SK-N-MC (cell line): ENCODE results near the gene SLC39A11.

ENCODE experiments used
- DNase-seq: peaks from one replicate; pipeline ENCODE4 v3.0.0-alpha.2; 2011; ENCODE audit warnings: low read depth, low spot score
- H3K27ac ChIP-seq: fragments of 200-600 bp; sonication (generic); 2 replicates; pipeline ENCODE4 v1.5.1; 2016; ENCODE audit warnings: mixed run types
- H3K36me3 ChIP-seq: fragments of 200-600 bp; sonication (generic); 2 replicates; pipeline ENCODE4 v1.6.1; 2017; ENCODE audit warnings: antibody characterized with exemption, low read length, mixed read lengths; ENCODE audit not compliant: insufficient read depth
- H3K4me3 ChIP-seq: fragments of 200-600 bp; sonication (generic); 2 replicates; pipeline ENCODE4 v1.5.1; 2016
- H3K9ac ChIP-seq: fragments of 200-600 bp; sonication (generic); 2 replicates; pipeline ENCODE4 v1.8.0; 2017; ENCODE audit warnings: mixed run types, mixed read lengths; ENCODE audit not compliant: insufficient read length
- H3K9me3 ChIP-seq: fragments of 200-600 bp; sonication (generic); 2 replicates; pipeline ENCODE4 v1.6.1; 2017; ENCODE audit warnings: low read depth, mild to moderate bottlenecking, antibody characterized with exemption, low read length, moderate library complexity, mixed read lengths
- EZH2 ChIP-seq: fragments of 200-600 bp; sonication (generic); IDR thresholded peaks from one replicate; pipeline ENCODE4 v1.6.1; 2017; ENCODE audit warnings: antibody characterized with exemption
- FOXP2 ChIP-seq: optimal IDR thresholded peaks from 2 replicates; pipeline ENCODE3; 2011; ENCODE audit warnings: mild to moderate bottlenecking, moderate library complexity; ENCODE audit not compliant: insufficient read depth; ENCODE audit errors: extremely low read length, control extremely low read depth
- POLR2AphosphoS5 ChIP-seq: IDR thresholded peaks from 2 replicates; pipeline ENCODE4 v1.6.1; 2012; ENCODE audit warnings: mild to moderate bottlenecking, low read depth, low read length, borderline replicate concordance

SLC39A11 gene

GRCh38 chr17:72852277-72852938, 240.1 kb downstream of the SLC39A11 start:
- no peak overlapping the region for H3K27ac ChIP-seq

GRCh38 chr17:72850410-72851118, 241.9 kb downstream of the SLC39A11 start:
- no peak for TF ChIP-seq POLR2AphosphoS5
- no peak for TF ChIP-seq EZH2
- no peak for TF ChIP-seq FOXP2
- no peaks in the 10 kb centered on the region for H3K36me3 ChIP-seq
- no peaks in the 10 kb centered on the region for H3K9me3 ChIP-seq
- no peak overlapping the region for H3K4me3 ChIP-seq
- H3K27ac ChIP-seq: no peak overlapping the region
- H3K9ac ChIP-seq: no peak overlapping the region
- DNase-seq: no peak

More at GRCh38 chr17:72852277-72852938, 240.1 kb downstream of the SLC39A11 start:
- Histone ChIP-seq H3K36me3 (no peaks in the 10 kb centered on the region), H3K9ac (no peak overlapping the region), H3K4me3 (no peak overlapping the region), H3K9me3 (no peaks in the 10 kb centered on the region)
- TF ChIP-seq FOXP2 (no peak), EZH2 (no peak), POLR2AphosphoS5 (no peak)
- DNase-seq: no peak

- no peaks in the 10 kb centered on the region for H3K9me3 ChIP-seq
- H3K27ac ChIP-seq: no peak overlapping the region
- no peak overlapping the region for H3K9ac ChIP-seq
- H3K4me3 ChIP-seq: no peak overlapping the region
- no peaks in the 10 kb centered on the region for H3K36me3 ChIP-seq
- DNase-seq: no peak
- no peak for TF ChIP-seq EZH2
- no peak for TF ChIP-seq FOXP2
- TF ChIP-seq POLR2AphosphoS5: no peak
Observed at GRCh38 chr17:72846399-72846798, 246.1 kb downstream of the SLC39A11 start.

GRCh38 chr17:72843591-72843990, 248.9 kb downstream of the SLC39A11 start:
- Histone ChIP-seq H3K27ac (no peak overlapping the region), H3K9ac (no peak overlapping the region), H3K9me3 (no peaks in the 10 kb centered on the region), H3K4me3 (no peak overlapping the region), H3K36me3 (no peaks in the 10 kb centered on the region)
- no peak for DNase-seq
- TF ChIP-seq EZH2 (no peak), POLR2AphosphoS5 (no peak)

GRCh38 chr17:72840019-72840418, 252.5 kb downstream of the SLC39A11 start:
- Histone ChIP-seq H3K4me3 (no peak overlapping the region), H3K9ac (no peak overlapping the region), H3K36me3 (no peaks in the 10 kb centered on the region), H3K9me3 (no peaks in the 10 kb centered on the region), H3K27ac (no peak overlapping the region)
- DNase-seq: no peak
- no peak for TF ChIP-seq EZH2
- TF ChIP-seq FOXP2: no peak
- TF ChIP-seq POLR2AphosphoS5: no peak

GRCh38 chr17:72839131-72839725, 253.3 kb downstream of the SLC39A11 start:
- TF ChIP-seq EZH2 (no peak), FOXP2 (no peak), POLR2AphosphoS5 (no peak)
- Histone ChIP-seq H3K9ac (no peak overlapping the region), H3K27ac (no peak overlapping the region), H3K4me3 (no peak overlapping the region), H3K36me3 (no peaks in the 10 kb centered on the region), H3K9me3 (no peaks in the 10 kb centered on the region)
- DNase-seq: no peak

- H3K4me3 ChIP-seq: no peak overlapping the region
- no peak overlapping the region for H3K9ac ChIP-seq
- H3K27ac ChIP-seq: no peak overlapping the region
- H3K9me3 ChIP-seq: no peaks in the 10 kb centered on the region
- DNase-seq: no peak
- TF ChIP-seq FOXP2 (no peak), EZH2 (no peak), POLR2AphosphoS5 (no peak)
- no peaks in the 10 kb centered on the region for H3K36me3 ChIP-seq
Observed at GRCh38 chr17:72838581-72838980, 253.9 kb downstream of the SLC39A11 start.

GRCh38 chr17:72838068-72838467, 254.4 kb downstream of the SLC39A11 start:
- Histone ChIP-seq H3K4me3 (no peak overlapping the region), H3K9ac (no peak overlapping the region), H3K9me3 (no peaks in the 10 kb centered on the region), H3K36me3 (no peaks in the 10 kb centered on the region), H3K27ac (no peak overlapping the region)
- DNase-seq: no peak
- TF ChIP-seq FOXP2 (no peak), POLR2AphosphoS5 (no peak), EZH2 (no peak)

GRCh38 chr17:72837335-72837734, 255.2 kb downstream of the SLC39A11 start:
- no peaks in the 10 kb centered on the region for H3K36me3 ChIP-seq
- H3K27ac ChIP-seq: no peak overlapping the region
- no peak for DNase-seq
- no peak overlapping the region for H3K9ac ChIP-seq
- no peaks in the 10 kb centered on the region for H3K9me3 ChIP-seq
- TF ChIP-seq EZH2 (no peak), FOXP2 (no peak), POLR2AphosphoS5 (no peak)
- no peak overlapping the region for H3K4me3 ChIP-seq
